ENCODE results near the gene C1QTNF8.
A peak's percentile ranks its signal among the peaks of the same experiment; 100 is the strongest.

The C1QTNF8 gene

GRCh38 chr16:1096169-1097082, at the start of gene C1QTNF8:
Gene C1QTNF8 (minus strand): TSS chr16:1096244. CDS start chr16:1094922, 1,322 bp downstream.
- peak in 19 of 58 donors; percentile 6 to 42 (median 27) for DNase-seq

- no peak for DNase-seq
These were observed 49.5 kb upstream of the C1QTNF8 start for GRCh38 chr16:1145383-1146100.

GRCh38 chr16:1144476-1145382, 48.7 kb upstream of the C1QTNF8 start:
- peak in 14 of 58 donors; percentile 5 to 34 (median 20) for DNase-seq

- DNase-seq: no peak
These were observed 47.9 kb upstream of the C1QTNF8 start for GRCh38 chr16:1143761-1144450.

GRCh38 chr16:1142911-1143310, 46.9 kb upstream of the C1QTNF8 start:
- DNase-seq: no peak

GRCh38 chr16:1141716-1142115, 45.7 kb upstream of the C1QTNF8 start:
- no peak for DNase-seq

- DNase-seq: no peak
These were observed 45.1 kb upstream of the C1QTNF8 start for GRCh38 chr16:1141191-1141590.

GRCh38 chr16:1140582-1141162, 44.6 kb upstream of the C1QTNF8 start:
- DNase-seq: no peak

GRCh38 chr16:1137604-1138003, 41.6 kb upstream of the C1QTNF8 start:
- no peak for DNase-seq

GRCh38 chr16:1135459-1135825, 39.4 kb upstream of the C1QTNF8 start:
- DNase-seq: no peak

GRCh38 chr16:1134776-1135458, 38.9 kb upstream of the C1QTNF8 start:
- no peak for DNase-seq

GRCh38 chr16:1133810-1134520, 37.9 kb upstream of the C1QTNF8 start:
- no peak for DNase-seq

GRCh38 chr16:1133271-1133670, 37.2 kb upstream of the C1QTNF8 start:
- no peak for DNase-seq

- no peak for DNase-seq
These were observed 36.4 kb upstream of the C1QTNF8 start for GRCh38 chr16:1132431-1132830.

GRCh38 chr16:1131378-1131994, 35.4 kb upstream of the C1QTNF8 start:
- no peak for DNase-seq

- no peak for DNase-seq
These were observed 34.3 kb upstream of the C1QTNF8 start for GRCh38 chr16:1130382-1130781.

GRCh38 chr16:1129106-1129960, 33.3 kb upstream of the C1QTNF8 start:
- no peak for DNase-seq

Measured in anterior cingulate cortex (tissue), 58 donors.